ENCODE results near the gene GFPT2.

Gene GFPT2

DNA sequence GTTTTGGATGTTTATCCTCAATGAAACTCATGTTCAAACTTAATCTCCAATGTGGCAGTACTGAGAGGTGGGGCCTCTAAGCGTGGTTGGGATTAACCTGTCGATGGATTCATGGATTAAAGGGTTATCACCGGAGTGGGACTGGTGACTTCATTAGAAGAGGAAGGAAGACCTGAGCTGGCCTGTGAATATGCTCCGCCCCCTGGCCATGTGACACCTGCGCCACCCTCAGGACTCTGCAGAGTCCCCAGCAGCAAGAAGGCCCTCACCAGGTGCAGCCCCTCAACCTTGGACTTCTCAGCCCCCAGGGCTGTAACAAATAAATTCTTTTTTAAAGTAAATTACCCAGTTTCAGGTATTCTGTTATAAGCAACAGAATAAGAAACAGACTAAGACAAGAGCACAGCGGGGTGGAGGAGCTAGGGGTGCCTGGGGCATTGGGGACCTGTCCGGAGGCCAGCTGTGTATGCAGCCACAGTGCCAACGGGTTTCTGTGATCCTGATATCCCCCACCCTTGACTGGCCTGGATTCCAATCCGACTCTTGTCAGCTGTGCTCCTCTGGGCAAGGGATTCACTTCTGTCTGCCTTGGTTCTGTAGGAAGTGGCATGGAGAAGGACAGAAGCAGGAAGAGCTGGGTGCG lies 58.1 kb downstream of the GFPT2 start:
- Histone ChIP-seq H3K27ac (no peak overlapping the region), H3K4me1 (peaks cover 0 to 23% (median 18%) of the 10 kb centered on the region in 4 donors), H3K36me3 (no peaks in the 10 kb centered on the region), H3K27me3 (no peaks in the 10 kb centered on the region), H3K9me3 (no peaks in the 10 kb centered on the region), H3K4me3 (no peak overlapping the region)
- no peak for DNase-seq
- intact Hi-C loops (cut with DNase I; ENCODE audit: low total_unique reads): loop anchor here (5.0 kb wide), 3 partner anchors 32 to 478 kb away; no protein-coding TSS in a partner anchor
- no peak for TF ChIP-seq CTCF (IDR thresholded peaks at IDR 0.05)

DNA sequence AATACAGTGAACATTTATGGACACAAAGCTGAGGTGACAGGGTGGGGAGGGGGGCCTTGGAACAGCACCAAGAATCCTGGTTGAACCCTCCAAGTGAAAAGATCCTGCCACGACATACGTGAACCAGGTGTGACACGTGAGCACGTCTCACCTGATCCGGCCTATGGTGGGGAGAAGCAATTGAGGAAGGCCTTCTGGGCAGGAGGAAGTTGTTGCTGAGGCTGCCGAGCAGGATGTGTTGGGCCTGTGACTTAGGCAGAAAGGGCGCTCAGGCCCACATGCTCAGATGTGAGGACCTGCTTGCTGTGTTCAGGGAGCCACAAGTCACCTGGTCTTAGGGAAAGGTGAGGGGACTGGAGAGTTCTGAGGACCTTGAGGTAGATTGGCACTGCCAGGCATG lies 58.7 kb downstream of the GFPT2 start:
- Histone ChIP-seq H3K4me3 (no peak overlapping the region), H3K27me3 (no peaks in the 10 kb centered on the region), H3K27ac (no peak overlapping the region), H3K9me3 (no peaks in the 10 kb centered on the region), H3K36me3 (no peaks in the 10 kb centered on the region), H3K4me1 (peaks cover 0 to 28% (median 21%) of the 10 kb centered on the region in 4 donors)
- intact Hi-C loops (cut with DNase I; ENCODE audit: low total_unique reads): loop anchor here (5.0 kb wide), 3 partner anchors 33 to 477 kb away; no protein-coding TSS in a partner anchor
- TF ChIP-seq CTCF (IDR thresholded peaks at IDR 0.05): no peak
- no peak for DNase-seq

- no peaks in the 10 kb centered on the region for H3K27me3 ChIP-seq
- H3K4me1 ChIP-seq: peaks cover 0 to 37% (median 21%) of the 10 kb centered on the region in 4 donors
- intact Hi-C loops (cut with DNase I; ENCODE audit: low total_unique reads): loop anchor here (2.0 to 5.0 kb wide), 4 partner anchors 35 to 475 kb away; partner anchors contain the start of gene GFPT2
- TF ChIP-seq CTCF (IDR thresholded peaks at IDR 0.05): no peak
- H3K4me3 ChIP-seq: peak within 1 kb of the TSS; percentile 70 to 76
- H3K36me3 ChIP-seq: no peaks in the 10 kb centered on the region
- peak within 1 kb of the TSS; percentile 79 to 80 for H3K27ac ChIP-seq
- H3K9me3 ChIP-seq: no peaks in the 10 kb centered on the region
- peak; percentile 74 to 89 for DNase-seq
Observed at GRCh38 chr5:180291943-180292831, 60.9 kb downstream of the GFPT2 start, which contains the start of gene MAPK9. TSS of gene MAPK9 (minus strand) at chr5:180292083. CDS start at chr5:180280561, 11,522 bp downstream.

DNA sequence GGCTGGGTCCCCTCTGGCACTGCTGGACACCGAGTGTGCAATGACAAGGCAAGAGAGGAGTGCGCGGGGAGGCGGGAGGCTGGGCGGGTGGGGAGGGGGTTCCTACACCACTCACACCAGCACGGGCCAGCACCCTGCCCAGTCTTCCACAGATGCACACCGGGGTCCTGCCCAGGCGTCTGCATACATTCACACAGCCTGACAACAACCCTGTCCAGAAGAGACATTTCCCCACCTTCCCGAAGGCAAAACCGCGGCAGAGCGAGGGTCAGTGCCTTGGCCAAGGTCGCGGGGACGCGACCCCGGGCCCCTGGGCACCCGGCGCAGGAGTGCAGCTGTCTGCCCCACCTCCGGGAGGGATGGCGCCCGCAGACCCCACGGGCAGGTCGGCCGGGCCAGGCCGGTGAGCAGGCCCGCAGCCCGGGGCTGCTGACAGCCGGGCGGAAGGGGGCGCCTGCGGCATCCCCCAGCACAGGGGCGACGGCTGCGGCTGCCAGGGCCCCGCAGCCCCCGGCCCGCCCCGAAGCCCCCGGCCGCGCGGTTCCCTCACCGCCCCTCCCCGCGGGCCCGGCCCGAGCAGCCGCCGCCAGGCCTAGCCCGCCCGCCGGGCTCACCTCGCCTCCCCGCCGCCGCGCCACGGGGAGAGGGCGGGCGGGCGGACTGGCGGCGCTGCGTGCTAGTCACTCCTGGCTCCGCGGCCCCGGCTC lies 61.7 kb downstream of the GFPT2 start:
- Histone ChIP-seq H3K36me3 (peaks cover 0 to 6% (median 0%) of the 10 kb centered on the region in 3 donors), H3K4me1 (peaks cover 0 to 37% (median 21%) of the 10 kb centered on the region in 4 donors), H3K9me3 (no peaks in the 10 kb centered on the region), H3K27ac (peak overlapping the region; percentile 43 to 67), H3K4me3 (peak overlapping the region; percentile 70 to 76), H3K27me3 (no peaks in the 10 kb centered on the region)
- TF ChIP-seq CTCF (IDR thresholded peaks at IDR 0.05): no peak
- intact Hi-C loops (cut with DNase I; ENCODE audit: low total_unique reads): loop anchor here (5.0 kb wide), 3 partner anchors 36 to 474 kb away; no protein-coding TSS in a partner anchor
- DNase-seq: no peak

DNA sequence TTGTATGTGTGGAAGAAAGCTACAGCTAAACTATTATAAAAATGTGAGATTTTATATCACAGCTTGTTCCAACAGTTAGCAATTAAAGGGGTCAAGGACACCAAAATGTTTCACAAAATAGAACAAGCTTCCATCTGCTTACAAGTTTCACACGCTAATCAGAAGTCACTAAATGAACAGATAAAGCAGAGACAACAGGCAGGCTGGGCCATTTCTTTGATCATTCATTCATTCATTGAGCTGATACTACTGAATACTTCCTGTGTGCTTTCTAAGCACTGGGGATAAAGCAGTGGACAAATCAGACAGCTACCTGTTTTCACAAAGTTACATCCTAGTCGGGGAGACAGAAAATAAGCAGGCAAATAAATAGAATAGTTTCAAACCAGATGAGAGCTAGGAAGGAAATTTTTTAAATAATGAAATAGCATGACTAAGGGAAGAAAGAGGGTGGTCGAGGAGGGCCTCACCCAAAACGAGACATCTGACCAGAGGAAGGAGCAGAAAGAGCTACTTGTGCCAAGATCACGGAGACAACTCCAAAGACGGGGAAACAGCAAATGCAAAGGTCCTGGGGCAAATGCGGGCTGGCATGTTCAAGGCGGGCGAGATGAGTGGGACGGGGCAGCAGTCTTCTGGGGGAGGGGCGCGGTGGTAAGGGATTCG lies 62.4 kb downstream of the GFPT2 start:
- intact Hi-C loops (cut with DNase I; ENCODE audit: low total_unique reads): loop anchor here (5.0 kb wide), 3 partner anchors 37 to 473 kb away; no protein-coding TSS in a partner anchor
- no peaks in the 10 kb centered on the region for H3K9me3 ChIP-seq
- H3K36me3 ChIP-seq: peaks cover 0 to 9% (median 0%) of the 10 kb centered on the region in 3 donors
- TF ChIP-seq CTCF (IDR thresholded peaks at IDR 0.05): no peak
- H3K27me3 ChIP-seq: no peaks in the 10 kb centered on the region
- peak overlapping the region; percentile 43 to 67 for H3K27ac ChIP-seq
- no peak for DNase-seq
- peak overlapping the region; percentile 70 to 76 for H3K4me3 ChIP-seq
- H3K4me1 ChIP-seq: peaks cover 0 to 37% (median 21%) of the 10 kb centered on the region in 4 donors

Measured in tibial artery (tissue), 4 donors.